Activated naive CD4-positive, alpha-beta T cell treated with anti-CD3 and anti-CD28 coated beads for 36 hours (primary cell): ENCODE results near the gene ACSL3. TPM values are rescaled to one million over a fixed set of nuclear protein-coding genes. Genes with fewer than 3 reads are reported as not detected.

ENCODE experiments used
- total RNA-seq, 2 experiments: library from RNA; stranded (reverse); gene quantifications; one replicate each; pipeline ENCODE4 v1.2.3, GENCODE V29; 2021

Gene ACSL3
- total RNA-seq, 2 experiments from 2014 or later, result 35.1 to 36.1 TPM

Other genes with a start within 250 kb of the ACSL3 start
- gene FARSB, start 204.9 kb upstream of the ACSL3 start, total RNA-seq, result 10 to 100 TPM; 46.4 to 46.8 TPM
- gene MOGAT1, start 189.4 kb upstream of the ACSL3 start, total RNA-seq, result not detected
- not detected for gene KCNE4, start 191.2 kb downstream of the ACSL3 start, total RNA-seq